ENCODE measurements around the gene MEF2A. TPM values are rescaled to one million over a fixed set of nuclear protein-coding genes. Genes with fewer than 3 reads are reported as not detected.

MEF2A gene
- total RNA-seq, 1 donor from 2014 or later: 46.3 TPM

DNA sequence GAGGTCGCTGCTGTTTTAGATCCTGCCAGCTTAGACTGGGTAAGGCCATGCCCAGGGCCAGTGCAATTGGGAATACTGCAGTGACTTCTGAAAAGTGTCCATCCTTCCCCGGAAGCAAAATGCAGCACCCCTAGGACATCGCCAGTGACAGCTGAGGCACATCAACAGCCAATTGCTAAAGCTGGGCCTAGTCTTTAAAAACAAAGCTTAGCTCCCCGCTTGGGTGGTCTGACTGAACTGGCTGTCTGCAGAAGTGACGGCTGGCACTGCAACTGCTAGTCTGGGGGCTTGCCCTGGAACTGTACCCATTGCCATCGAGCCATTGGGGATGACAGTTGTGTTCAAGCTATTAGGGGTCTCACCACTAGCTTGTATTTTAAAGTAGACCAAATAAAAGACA lies 163.1 kb downstream of the MEF2A start:
- Mint-ChIP-seq H3K4me3 (ENCODE audit: unreplicated experiment) (no peak overlapping the region), H3K9me3 (ENCODE audit: unreplicated experiment) (peaks cover 6% of the 10 kb centered on the region), H3K36me3 (ENCODE audit: low read depth, unreplicated experiment) (peaks cover 19% of the 10 kb centered on the region), H3K27ac (ENCODE audit: unreplicated experiment) (no peak overlapping the region), H3K27me3 (ENCODE audit: low read depth, unreplicated experiment) (no peaks in the 10 kb centered on the region), H3K4me1 (ENCODE audit: low read depth, unreplicated experiment) (no peaks in the 10 kb centered on the region)
- H4K20me1 ChIP-seq (ENCODE audit: insufficient read depth, low read length): peaks cover 14% of the 10 kb centered on the region
- DNase-seq (ENCODE audit: low read depth): no peak
- H2AFZ ChIP-seq (ENCODE audit: low read depth, low read length): no peak overlapping the region
- peaks cover 3% of the 10 kb centered on the region for H3K36me3 ChIP-seq (ENCODE audit: insufficient read depth, low read length)
- H3K4me1 ChIP-seq (ENCODE audit: insufficient read depth, low read length): peaks cover 5% of the 10 kb centered on the region
- no peak overlapping the region for H3K9ac ChIP-seq (ENCODE audit: low read length)
- peaks cover 12% of the 10 kb centered on the region for H3K9me3 ChIP-seq (ENCODE audit: insufficient read depth, low read depth, low read length)
- no peak overlapping the region for H3K4me3 ChIP-seq (ENCODE audit: insufficient read depth, low read depth, low read length)
- FAIRE-seq: no peak
- TF ChIP-seq EZH2 (IDR thresholded peaks at IDR 0.05; ENCODE audit: insufficient read depth, low read length): no peak
- TF ChIP-seq, protein P1, sequence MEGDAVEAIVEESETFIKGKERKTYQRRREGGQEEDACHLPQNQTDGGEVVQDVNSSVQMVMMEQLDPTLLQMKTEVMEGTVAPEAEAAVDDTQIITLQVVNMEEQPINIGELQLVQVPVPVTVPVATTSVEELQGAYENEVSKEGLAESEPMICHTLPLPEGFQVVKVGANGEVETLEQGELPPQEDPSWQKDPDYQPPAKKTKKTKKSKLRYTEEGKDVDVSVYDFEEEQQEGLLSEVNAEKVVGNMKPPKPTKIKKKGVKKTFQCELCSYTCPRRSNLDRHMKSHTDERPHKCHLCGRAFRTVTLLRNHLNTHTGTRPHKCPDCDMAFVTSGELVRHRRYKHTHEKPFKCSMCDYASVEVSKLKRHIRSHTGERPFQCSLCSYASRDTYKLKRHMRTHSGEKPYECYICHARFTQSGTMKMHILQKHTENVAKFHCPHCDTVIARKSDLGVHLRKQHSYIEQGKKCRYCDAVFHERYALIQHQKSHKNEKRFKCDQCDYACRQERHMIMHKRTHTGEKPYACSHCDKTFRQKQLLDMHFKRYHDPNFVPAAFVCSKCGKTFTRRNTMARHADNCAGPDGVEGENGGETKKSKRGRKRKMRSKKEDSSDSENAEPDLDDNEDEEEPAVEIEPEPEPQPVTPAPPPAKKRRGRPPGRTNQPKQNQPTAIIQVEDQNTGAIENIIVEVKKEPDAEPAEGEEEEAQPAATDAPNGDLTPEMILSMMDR (IDR thresholded peaks at IDR 0.05; ENCODE audit: insufficient read depth, low read depth, low read length): no peak
- H3K4me2 ChIP-seq (ENCODE audit: low read length): no peak overlapping the region
- no peaks in the 10 kb centered on the region for H3K79me2 ChIP-seq (ENCODE audit: insufficient read depth, low read length)
- no peaks in the 10 kb centered on the region for H3K27me3 ChIP-seq (ENCODE audit: insufficient read depth, low read length)
- no peak overlapping the region for H3K27ac ChIP-seq (ENCODE audit: low read depth, low read length)

DNA sequence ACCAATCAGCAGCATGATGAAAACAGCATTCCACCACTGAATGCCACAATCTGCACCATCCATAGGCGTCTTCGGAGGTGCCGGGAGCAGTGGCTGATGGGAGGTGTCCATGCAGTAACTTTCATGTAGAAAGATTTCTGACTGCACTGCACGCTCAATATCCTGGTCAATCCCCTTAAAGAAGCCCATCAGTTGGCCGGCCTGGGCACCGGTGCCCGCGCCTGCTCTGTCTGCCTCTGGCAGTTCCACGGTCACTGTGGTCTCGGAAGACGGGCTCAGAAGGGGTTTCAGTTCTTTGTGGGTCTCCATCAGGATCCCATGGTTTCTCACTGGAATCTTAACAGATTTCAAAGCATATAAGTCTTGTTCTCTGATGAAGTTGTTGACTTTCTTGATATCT lies 163.5 kb downstream of the MEF2A start:
- no peak overlapping the region for H3K4me3 Mint-ChIP-seq (ENCODE audit: unreplicated experiment)
- FAIRE-seq (no peak), DNase-seq (ENCODE audit: low read depth) (no peak)
- H3K9me3 Mint-ChIP-seq (ENCODE audit: unreplicated experiment): peaks cover 6% of the 10 kb centered on the region
- Histone ChIP-seq H3K36me3 (ENCODE audit: insufficient read depth, low read length) (peaks cover 3% of the 10 kb centered on the region), H3K27me3 (ENCODE audit: insufficient read depth, low read length) (no peaks in the 10 kb centered on the region), H4K20me1 (ENCODE audit: insufficient read depth, low read length) (peaks cover 14% of the 10 kb centered on the region), H3K4me2 (ENCODE audit: low read length) (no peak overlapping the region), H2AFZ (ENCODE audit: low read depth, low read length) (no peak overlapping the region), H3K9me3 (ENCODE audit: insufficient read depth, low read depth, low read length) (peaks cover 12% of the 10 kb centered on the region), H3K27ac (ENCODE audit: low read depth, low read length) (no peak overlapping the region), H3K4me1 (ENCODE audit: insufficient read depth, low read length) (peaks cover 5% of the 10 kb centered on the region), H3K9ac (ENCODE audit: low read length) (no peak overlapping the region), H3K4me3 (ENCODE audit: insufficient read depth, low read depth, low read length) (no peak overlapping the region), H3K79me2 (ENCODE audit: insufficient read depth, low read length) (no peaks in the 10 kb centered on the region)
- no peaks in the 10 kb centered on the region for H3K4me1 Mint-ChIP-seq (ENCODE audit: low read depth, unreplicated experiment)
- H3K36me3 Mint-ChIP-seq (ENCODE audit: low read depth, unreplicated experiment): peaks cover 18% of the 10 kb centered on the region
- no peak overlapping the region for H3K27ac Mint-ChIP-seq (ENCODE audit: unreplicated experiment)
- no peaks in the 10 kb centered on the region for H3K27me3 Mint-ChIP-seq (ENCODE audit: low read depth, unreplicated experiment)
- no peak for TF ChIP-seq EZH2 (IDR thresholded peaks at IDR 0.05; ENCODE audit: insufficient read depth, low read length)
- TF ChIP-seq, protein P1 (IDR thresholded peaks at IDR 0.05; ENCODE audit: insufficient read depth, low read depth, low read length): no peak

DNA sequence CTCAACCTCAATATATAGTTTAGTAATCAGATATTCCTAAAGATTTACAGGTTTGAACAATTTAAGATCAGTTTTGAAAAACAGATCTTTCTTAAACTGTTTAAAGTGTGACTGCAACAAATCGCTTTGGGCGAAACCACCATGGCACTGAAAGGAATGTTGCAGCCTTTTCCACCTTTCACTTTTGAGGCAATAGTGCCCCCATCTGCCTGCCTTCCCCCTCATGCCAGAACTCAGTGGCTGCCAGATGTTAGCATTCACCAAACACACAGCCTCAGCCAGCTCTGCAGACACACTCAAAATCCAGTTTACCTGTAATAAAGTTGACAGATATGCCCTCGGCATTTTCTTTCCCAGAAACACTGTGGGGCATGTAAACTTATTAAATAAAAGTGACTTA lies 164.1 kb downstream of the MEF2A start:
- no peak overlapping the region for H3K9ac ChIP-seq (ENCODE audit: low read length)
- no peak overlapping the region for H3K27ac ChIP-seq (ENCODE audit: low read depth, low read length)
- no peaks in the 10 kb centered on the region for H3K4me1 Mint-ChIP-seq (ENCODE audit: low read depth, unreplicated experiment)
- peaks cover 15% of the 10 kb centered on the region for H3K36me3 Mint-ChIP-seq (ENCODE audit: low read depth, unreplicated experiment)
- H3K36me3 ChIP-seq (ENCODE audit: insufficient read depth, low read length): peaks cover 3% of the 10 kb centered on the region
- no peak overlapping the region for H3K4me3 Mint-ChIP-seq (ENCODE audit: unreplicated experiment)
- peaks cover 4% of the 10 kb centered on the region for H3K9me3 Mint-ChIP-seq (ENCODE audit: unreplicated experiment)
- H2AFZ ChIP-seq (ENCODE audit: low read depth, low read length): no peak overlapping the region
- peaks cover 8% of the 10 kb centered on the region for H3K9me3 ChIP-seq (ENCODE audit: insufficient read depth, low read depth, low read length)
- FAIRE-seq (peak; percentile 26), DNase-seq (ENCODE audit: low read depth) (peak; percentile 16)
- no peak overlapping the region for H3K27ac Mint-ChIP-seq (ENCODE audit: unreplicated experiment)
- TF ChIP-seq EZH2 (IDR thresholded peaks at IDR 0.05; ENCODE audit: insufficient read depth, low read length): no peak
- TF ChIP-seq, protein P1 (IDR thresholded peaks at IDR 0.05; ENCODE audit: insufficient read depth, low read depth, low read length): peak; percentile 44
- no peaks in the 10 kb centered on the region for H3K27me3 Mint-ChIP-seq (ENCODE audit: low read depth, unreplicated experiment)
- no peak overlapping the region for H3K4me2 ChIP-seq (ENCODE audit: low read length)
- H4K20me1 ChIP-seq (ENCODE audit: insufficient read depth, low read length): peaks cover 14% of the 10 kb centered on the region
- no peaks in the 10 kb centered on the region for H3K79me2 ChIP-seq (ENCODE audit: insufficient read depth, low read length)
- H3K4me3 ChIP-seq (ENCODE audit: insufficient read depth, low read depth, low read length): no peak overlapping the region
- H3K27me3 ChIP-seq (ENCODE audit: insufficient read depth, low read length): no peaks in the 10 kb centered on the region
- peaks cover 5% of the 10 kb centered on the region for H3K4me1 ChIP-seq (ENCODE audit: insufficient read depth, low read length)
